ENCODE measurements around the gene HTRA2.

DNA sequence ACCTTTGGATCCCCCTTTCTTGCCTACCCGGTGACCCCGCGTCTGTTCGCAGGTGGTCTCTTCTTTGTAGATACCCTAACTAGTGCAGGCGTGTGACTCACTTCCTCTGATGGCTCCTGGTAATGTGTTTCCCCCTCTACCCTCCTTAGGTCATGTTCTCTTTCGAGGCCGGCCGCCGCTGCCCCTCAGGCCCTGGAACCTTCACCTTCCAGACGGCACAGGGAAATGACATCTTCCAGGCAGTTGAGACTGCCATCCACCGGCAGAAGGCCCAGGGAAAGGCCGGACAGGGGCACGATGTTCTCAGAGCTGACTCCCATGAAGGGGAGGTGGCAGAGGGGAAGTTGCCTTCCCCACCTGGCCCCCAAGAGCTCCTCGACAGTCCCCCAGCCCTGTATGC, 26.4 kb downstream of the HTRA2 start:
- TF ChIP-seq ZNF431 (CRISPR knock-in tag; IDR thresholded peaks at IDR 0.05) (no peak), EZH2 (IDR thresholded peaks at IDR 0.05; ENCODE audit: borderline replicate concordance, low read depth, low read length) (no peak), SRSF9 (IDR thresholded peaks at IDR 0.05; ENCODE audit: borderline replicate concordance, low read depth, low read length) (no peak), TFAM (CRISPR knock-in tag; conservative IDR thresholded peaks at IDR 0.05) (no peak), POLR2AphosphoS5 (IDR thresholded peaks at IDR 0.05; ENCODE audit: control insufficient read depth, insufficient read depth, low read depth, low read length) (no peak), HDAC2 (IDR thresholded peaks at IDR 0.05) (no peak), ZEB2 (IDR thresholded peaks at IDR 0.05) (no peak), USF1 (CRISPR knock-in tag; IDR thresholded peaks at IDR 0.05) (no peak), SIN3A (IDR thresholded peaks at IDR 0.05; ENCODE audit: borderline replicate concordance in 2 of 2, control insufficient read depth in 1 of 2, low read depth in 2 of 2, low read length in 2 of 2) (no peak), ATF4 (CRISPR knock-in tag; IDR thresholded peaks at IDR 0.05) (no peak)

Measured in K562 (cell line).